Stimulated activated CD4-positive, alpha-beta T cell treated with anti-CD3 and anti-CD28 coated beads, Interleukin-2, amount 100 ng/mL, for 4 hours (primary cell): Measurements from ENCODE around the gene SECTM1.

Source experiments
- DNase-seq: peaks from one replicate; pipeline ENCODE4 v3.0.0-alpha.2; 2020; ENCODE audit warnings: low read depth

Gene SECTM1

GRCh38 chr17:82328141-82328993 lies 5.2 kb downstream of the SECTM1 start:
- no peak for DNase-seq

GRCh38 chr17:82327757-82328140 lies 5.8 kb downstream of the SECTM1 start:
- DNase-seq = no peak

DNA sequence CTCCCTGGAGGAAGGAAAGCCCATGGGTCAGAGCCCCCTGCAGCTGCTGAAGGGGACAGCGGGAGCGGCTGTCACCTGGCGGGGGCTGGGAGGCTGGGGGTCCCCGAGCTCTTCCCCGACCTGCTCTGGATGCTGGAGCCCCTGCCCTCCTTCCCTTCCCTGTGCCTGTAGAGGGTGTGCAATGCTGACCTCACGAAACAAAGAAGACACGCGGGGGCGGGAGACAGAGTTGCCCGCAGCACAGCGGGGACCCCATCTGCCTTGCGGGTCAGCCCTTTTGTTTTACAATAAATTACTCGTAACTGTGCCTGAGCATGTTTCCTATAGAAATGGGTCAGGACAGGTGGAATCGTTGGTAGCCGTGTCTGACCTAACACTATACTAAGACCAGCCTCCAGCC lies 6.3 kb downstream of the SECTM1 start:
- DNase-seq = no peak

GRCh38 chr17:82325286-82326180 lies 8.0 kb downstream of the SECTM1 start:
- no peak for DNase-seq

DNA sequence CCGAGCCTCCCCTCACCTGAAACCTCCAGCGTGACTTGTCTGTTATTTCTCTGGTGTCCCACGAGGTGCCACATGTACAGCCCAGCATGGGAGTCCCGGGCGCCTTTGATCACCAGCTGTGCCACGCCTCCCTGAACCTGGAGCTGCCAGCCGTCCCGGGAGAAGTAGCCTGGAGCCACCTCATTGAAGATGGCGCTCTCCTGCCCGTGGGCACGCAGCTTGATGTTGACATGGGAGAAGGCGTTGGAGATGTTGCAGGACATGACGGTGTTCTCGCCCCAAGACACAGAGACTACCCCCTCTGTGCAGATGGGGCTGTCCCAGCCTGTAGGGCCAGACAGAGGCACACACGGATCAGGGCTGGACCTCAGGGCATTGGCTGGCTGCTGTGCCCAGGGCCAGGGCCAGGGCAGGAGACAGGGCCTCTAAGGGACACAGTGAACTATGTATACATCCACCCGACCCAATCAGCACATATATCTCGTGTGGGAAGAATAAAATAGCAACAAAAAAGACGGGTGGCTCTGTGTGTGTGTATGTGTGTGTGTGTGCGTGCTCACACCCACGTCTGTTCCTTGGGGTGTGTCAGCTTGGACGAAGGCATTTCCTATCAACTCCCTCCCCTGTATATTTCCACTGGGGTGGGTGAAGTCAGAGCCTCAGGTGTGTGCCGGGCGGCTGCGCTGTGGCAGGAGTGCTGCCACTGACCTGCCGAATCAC lies 8.8 kb downstream of the SECTM1 start:
- peak; percentile 58 for DNase-seq

- DNase-seq = no peak
Measured at GRCh38 chr17:82323514-82324234, 9.9 kb downstream of the SECTM1 start.

DNA sequence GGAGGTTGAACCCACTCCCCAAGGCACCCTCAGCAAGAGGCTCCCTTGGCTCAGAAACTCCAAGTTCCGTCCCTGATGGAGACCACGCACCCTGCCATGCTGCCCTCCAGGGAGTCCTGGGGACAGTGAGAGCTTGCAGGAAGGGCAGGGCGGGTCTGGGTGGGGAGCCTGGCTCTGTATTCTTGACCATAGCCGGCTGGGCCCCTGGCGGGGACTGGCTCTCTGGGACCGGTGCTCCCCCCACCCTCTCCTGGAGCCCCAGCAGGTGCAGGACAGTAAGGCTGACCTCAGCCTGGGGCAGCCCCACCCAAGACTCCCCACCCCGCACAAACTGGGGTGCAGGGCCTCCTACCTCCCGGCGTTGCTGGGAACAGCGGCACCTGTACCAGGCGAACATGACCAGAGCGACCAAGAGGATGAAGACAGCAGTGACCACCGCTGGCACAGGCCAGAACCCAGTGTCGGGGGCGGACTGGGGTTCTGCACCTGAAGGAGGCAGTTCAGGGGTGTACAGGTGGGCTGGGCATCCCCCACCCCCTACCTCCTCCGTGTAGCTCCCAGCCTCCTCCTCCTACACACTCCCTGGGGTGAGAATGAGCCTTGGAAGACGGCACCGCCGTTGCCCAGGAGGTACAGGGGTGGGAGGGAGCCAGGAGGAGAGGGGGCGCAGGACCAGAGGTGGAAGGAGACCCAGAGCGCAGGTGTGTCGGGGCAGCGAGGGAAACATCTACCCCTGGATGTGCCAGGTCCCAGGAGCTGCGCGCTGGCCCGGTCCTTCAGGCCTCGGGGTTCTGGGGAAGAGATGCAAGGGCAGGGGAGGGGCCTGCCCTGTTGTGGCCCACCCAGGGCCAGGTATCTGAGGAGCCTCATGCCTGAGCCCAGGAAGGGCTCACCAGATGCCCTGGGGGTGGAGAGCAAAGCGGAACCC lies 10.8 kb downstream of the SECTM1 start:
- no peak for DNase-seq

GRCh38 chr17:82321947-82322466 lies 11.6 kb downstream of the SECTM1 start:
- no peak for DNase-seq

GRCh38 chr17:82320956-82321927 lies 12.3 kb downstream of the SECTM1 start:
- DNase-seq = peak; percentile 85

- DNase-seq = no peak
Measured at GRCh38 chr17:82320140-82320840, 13.3 kb downstream of the SECTM1 start.

- DNase-seq = no peak
Measured at GRCh38 chr17:82319619-82320062, 13.9 kb downstream of the SECTM1 start.

DNA sequence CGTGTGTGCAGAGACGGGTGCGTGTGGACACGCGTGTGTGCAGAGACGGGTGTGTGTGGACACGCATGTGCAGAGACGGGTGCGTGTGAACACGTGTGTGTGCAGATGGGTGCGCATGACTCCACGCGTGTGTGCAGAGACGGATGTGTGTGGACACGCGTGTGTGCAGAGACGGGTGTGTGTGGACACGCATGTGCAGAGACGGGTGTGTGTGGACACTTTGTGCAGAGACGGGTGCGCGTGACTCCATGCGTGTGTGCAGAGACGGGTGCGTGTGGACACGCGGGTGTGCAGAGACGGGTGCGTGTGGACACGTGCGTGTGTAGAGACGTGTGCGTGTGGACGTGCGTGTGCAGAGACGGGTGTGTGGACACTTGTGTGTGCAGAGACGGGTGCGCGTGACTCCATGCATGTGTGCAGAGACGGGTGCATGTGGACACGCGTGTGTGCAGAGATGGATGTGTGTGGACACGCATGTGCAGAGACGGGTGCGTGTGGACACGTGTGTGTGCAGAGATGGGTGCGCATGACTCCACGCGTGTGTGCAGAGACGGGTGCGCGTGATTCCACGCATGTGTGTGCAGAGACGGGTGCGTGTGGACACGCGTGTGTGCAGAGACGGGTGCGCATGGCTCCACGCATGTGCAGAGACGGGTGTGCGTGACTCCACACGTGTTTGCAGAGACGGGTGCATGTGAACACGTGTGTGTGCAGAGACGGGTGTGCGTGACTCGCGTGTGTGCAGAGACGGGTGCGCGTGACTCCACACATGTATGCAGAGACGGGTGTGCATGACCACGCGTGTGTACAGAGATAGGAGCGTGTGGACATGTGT lies 14.6 kb downstream of the SECTM1 start:
- DNase-seq = no peak

- no peak for DNase-seq
Measured at GRCh38 chr17:82318169-82318498, 15.4 kb downstream of the SECTM1 start.

DNA sequence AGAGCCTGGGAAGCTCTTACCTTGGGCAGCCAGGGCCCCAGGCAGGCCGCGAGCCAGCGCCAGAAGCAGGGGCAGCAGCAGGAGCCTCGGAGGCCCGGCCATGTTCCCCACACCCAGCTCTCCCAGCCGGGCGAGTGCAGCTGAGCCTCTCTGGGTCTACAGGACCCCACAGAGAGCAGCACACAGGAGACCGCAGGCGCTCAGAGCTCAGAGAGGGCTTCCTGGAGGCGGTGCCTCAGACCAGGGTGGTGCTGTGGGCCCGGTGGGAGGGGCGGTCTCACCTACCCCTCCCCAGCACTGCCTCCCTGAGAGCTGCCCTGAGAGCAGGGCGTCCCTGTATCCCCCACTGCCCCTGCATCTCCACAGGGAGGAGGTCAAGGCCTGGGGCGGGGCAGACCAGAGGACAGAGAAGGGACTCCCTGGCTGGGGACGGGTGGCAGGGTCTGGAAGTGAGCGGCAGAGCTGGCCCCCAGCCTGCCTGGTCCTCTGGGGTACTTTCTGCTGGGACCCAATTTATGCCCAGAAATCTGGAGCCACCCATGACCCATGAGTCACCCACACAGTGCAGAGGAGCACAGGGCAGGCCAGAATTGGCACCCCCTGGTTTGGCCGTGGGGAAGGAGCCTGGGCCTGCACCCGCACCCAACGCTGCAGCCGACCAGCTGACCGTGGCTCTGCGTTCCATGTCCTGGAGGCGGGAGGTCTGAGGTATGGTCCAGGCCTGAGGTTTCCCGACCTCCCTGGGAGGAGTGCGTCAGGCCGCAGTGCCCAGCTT lies 16.0 kb downstream of the SECTM1 start, which contains the start of gene CD7:
CD7 (minus strand) TSS at position 215 of the 775 bp plus-strand sequence; CDS start at position 102, 113 bp downstream.
- DNase-seq = peak; percentile 62

- DNase-seq = no peak
Measured at GRCh38 chr17:82316651-82317393, 16.7 kb downstream of the SECTM1 start.
